Spleen (tissue), 11 donors: Measurements from ENCODE around the gene GUCY2F. TPM values are rescaled to one million over a fixed set of nuclear protein-coding genes. Genes with fewer than 3 reads are reported as not detected.

ENCODE experiments used
- DNase-seq: peaks from one replicate; pipeline ENCODE4 v3.0.0-alpha.2; 2020
- H3K27ac ChIP-seq, 8 donors: fragments of 200-600 bp; sonication (generic) in 7 of 8; 1 replicate in 4 of 8; 2 replicates in 4 of 8; pipeline versions ENCODE4 v1.5.0 to v1.8.0; 2016 to 2021; ENCODE audit warnings: inconsistent platforms in 4 of 8, mild to moderate bottlenecking in 4 of 8, moderate library complexity in 1 of 8
- H3K27me3 ChIP-seq, 7 donors: fragments of 200-600 bp; sonication (generic) in 6 of 7; replicated peaks in 1 of 7; 1 replicate in 4 of 7; 2 replicates in 3 of 7; pipeline versions ENCODE4 v1.5.0 to v1.8.0; 2016 to 2021; ENCODE audit warnings: inconsistent platforms in 3 of 7, mild to moderate bottlenecking in 1 of 7
- H3K36me3 ChIP-seq, 6 donors: fragments of 200-600 bp; sonication (generic) in 5 of 6; 1 replicate in 4 of 6; 2 replicates in 2 of 6; pipeline versions ENCODE4 v1.5.0 to v1.8.0; 2016 to 2021; ENCODE audit warnings: inconsistent platforms in 2 of 6
- H3K4me1 ChIP-seq, 6 donors: fragments of 200-600 bp; sonication (generic) in 5 of 6; 1 replicate in 3 of 6; 2 replicates in 3 of 6; pipeline versions ENCODE4 v1.5.0 to v1.8.0; 2016 to 2021; ENCODE audit warnings: inconsistent platforms in 3 of 6
- H3K4me3 ChIP-seq, 8 donors: fragments of 200-600 bp; sonication (generic) in 7 of 8; 1 replicate in 4 of 8; 2 replicates in 4 of 8; pipeline versions ENCODE4 v1.5.0 to v1.8.0; 2016 to 2021; ENCODE audit warnings: inconsistent platforms in 4 of 8, mild to moderate bottlenecking in 4 of 8, moderate library complexity in 2 of 8
- H3K9me3 ChIP-seq, 8 donors: fragments of 200-600 bp; sonication (generic) in 7 of 8; 1 replicate in 4 of 8; 2 replicates in 4 of 8; pipeline versions ENCODE4 v1.5.0 to v1.8.0; 2016 to 2021; ENCODE audit warnings: inconsistent platforms in 4 of 8
- POLR2A ChIP-seq, 3 donors: fragments of 450-650 bp; IDR thresholded peaks; one replicate each; pipeline ENCODE4 v1.5.1; 2017; ENCODE audit warnings: antibody characterized with exemption in 3 of 3, mild to moderate bottlenecking in 1 of 3
- POLR2AphosphoS5 ChIP-seq, 3 donors: sonication (generic); formaldehyde crosslinking; IDR thresholded peaks; one replicate each; pipeline ENCODE4 v1.5.1; 2017; ENCODE audit warnings: antibody characterized with exemption in 3 of 3
- WGBS, 5 donors: extraction: QIAGEN DNeasy Blood & Tissue Kit in 3 of 5; methylation state at CpG; one replicate each; pipeline versions ENCODE4 v1.1.5 to v1.1.7; 2013 to 2018; 5-methylcytosine and 5-hydroxymethylcytosine counted together
- intact Hi-C: fragments of 100-400 bp; cut with DNase I; formaldehyde crosslinking; loops from one replicate; pipeline ENCODE4 v1.15.0; 2023; ENCODE audit warnings: low total_unique reads
- polyA plus RNA-seq, 3 donors: library from polyadenylated mRNA; stranded (reverse); fragments of 200-250 nt; gene quantifications; one replicate each; pipeline ENCODE4 v1.2.1, GENCODE V29; 2013
- total RNA-seq, 7 donors: library from RNA; depleted of rRNA in 3 of 7; stranded (reverse); fragments of >200 nt in 3 of 7; fragmentation: NEBNext Ultra II Directional in 4 of 7; extraction: Animal tissue kit (Norgen Biotek cat#: 25700) in 4 of 7; gene quantifications; one replicate each; pipeline versions ENCODE4 v1.1.0 to v1.2.1, GENCODE V29; 2016 to 2021
- TF ChIP-seq, protein P1 (sequence below), 11 experiments: fragments of 200-600 bp in 7 of 11; fragments of 450-650 bp in 4 of 11; sonication (generic) in 4 of 11; IDR thresholded peaks in 8 of 11; conservative IDR thresholded peaks in 3 of 11; 1 replicate in 7 of 11; 2 replicates in 4 of 11; pipeline versions ENCODE4 v1.4.0 to v1.8.0; 2016 to 2021; ENCODE audit warnings: antibody characterized with exemption in 11 of 11, inconsistent platforms in 4 of 11, mild to moderate bottlenecking in 1 of 11
- donor health status: healthy with polysubstance abuse.
- donor health status: DM: no; HTN: no; CAD: no; lungs with moderate emphysema.
- donor health status: DM: no; HTN: no; CAD: no.
- donor health status: Bipolar disorder and iron deficiency.
- donor health status: healthy.
- donor health status: DM: no; HTN: no; CAD: no.
- donor health status: DM: yes; HTN: yes; CAD: no.

The GUCY2F gene
- total and polyA plus RNA-seq, 10 donors: 0.09 to 0.59 TPM; not detected in 8

- H3K36me3 ChIP-seq: no peaks in the 10 kb centered on the region
- peaks cover 0 to 7% (median 0%) of the 10 kb centered on the region in 7 donors for H3K27me3 ChIP-seq
- no peak overlapping the region for H3K27ac ChIP-seq
- H3K4me3 ChIP-seq: no peak overlapping the region
- DNase-seq: no peak
- intact Hi-C loops: no loop called here
- no peak for TF ChIP-seq POLR2AphosphoS5 (IDR thresholded peaks at IDR 0.05)
- no peak for TF ChIP-seq POLR2A (IDR thresholded peaks at IDR 0.05)
- 25 to 48% (median 36%) methylated on average over 1 of the region's 1 CpG for WGBS, 5 donors
- no peaks in the 10 kb centered on the region for H3K4me1 ChIP-seq
- no peaks in the 10 kb centered on the region for H3K9me3 ChIP-seq
Observed at GRCh38 chrX:109378281-109378680, 103.6 kb downstream of the GUCY2F start.

DNA sequence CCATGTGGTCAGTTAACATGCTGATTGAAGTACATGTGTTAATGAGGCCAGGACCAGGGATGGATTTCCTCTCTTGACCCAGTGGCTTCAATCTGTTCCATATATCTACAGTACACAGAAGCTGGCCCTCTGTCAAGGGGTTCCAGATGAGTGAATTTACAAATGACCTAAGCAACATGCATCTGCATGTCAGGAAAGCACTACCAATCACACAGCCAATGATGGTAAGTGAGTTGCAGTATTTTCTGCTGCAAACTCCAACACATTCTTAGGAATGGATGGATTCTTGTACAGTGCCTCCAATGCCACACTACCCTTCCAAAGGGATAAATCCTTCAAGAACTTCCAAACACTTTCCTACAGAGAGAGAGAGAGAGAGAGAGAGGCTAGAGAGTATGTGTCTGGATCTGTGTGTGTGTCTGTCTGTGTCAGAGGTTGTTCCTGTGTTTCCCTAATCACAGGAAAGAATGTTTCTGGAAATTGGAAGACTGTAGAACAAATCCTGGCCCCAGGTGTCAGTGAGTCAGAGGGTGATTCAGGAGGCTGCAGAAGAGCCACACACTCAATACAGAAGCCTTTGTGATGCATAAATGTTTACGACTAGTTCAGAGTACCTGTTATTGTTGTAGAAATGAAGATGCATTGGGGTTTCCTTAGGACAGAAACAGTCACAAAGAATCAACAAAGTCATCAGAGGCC is 107.5 kb downstream of the GUCY2F start:
- DNase-seq: no peak
- Histone ChIP-seq H3K27me3 (peaks cover 0 to 7% (median 0%) of the 10 kb centered on the region in 7 donors), H3K27ac (no peak overlapping the region), H3K4me1 (no peaks in the 10 kb centered on the region), H3K36me3 (no peaks in the 10 kb centered on the region), H3K9me3 (no peaks in the 10 kb centered on the region), H3K4me3 (no peak overlapping the region)
- intact Hi-C loops: no loop called here
- 77 to 97% (median 87%) methylated on average over 1 of the region's 1 CpG for WGBS, 5 donors
- TF ChIP-seq, protein P1, sequence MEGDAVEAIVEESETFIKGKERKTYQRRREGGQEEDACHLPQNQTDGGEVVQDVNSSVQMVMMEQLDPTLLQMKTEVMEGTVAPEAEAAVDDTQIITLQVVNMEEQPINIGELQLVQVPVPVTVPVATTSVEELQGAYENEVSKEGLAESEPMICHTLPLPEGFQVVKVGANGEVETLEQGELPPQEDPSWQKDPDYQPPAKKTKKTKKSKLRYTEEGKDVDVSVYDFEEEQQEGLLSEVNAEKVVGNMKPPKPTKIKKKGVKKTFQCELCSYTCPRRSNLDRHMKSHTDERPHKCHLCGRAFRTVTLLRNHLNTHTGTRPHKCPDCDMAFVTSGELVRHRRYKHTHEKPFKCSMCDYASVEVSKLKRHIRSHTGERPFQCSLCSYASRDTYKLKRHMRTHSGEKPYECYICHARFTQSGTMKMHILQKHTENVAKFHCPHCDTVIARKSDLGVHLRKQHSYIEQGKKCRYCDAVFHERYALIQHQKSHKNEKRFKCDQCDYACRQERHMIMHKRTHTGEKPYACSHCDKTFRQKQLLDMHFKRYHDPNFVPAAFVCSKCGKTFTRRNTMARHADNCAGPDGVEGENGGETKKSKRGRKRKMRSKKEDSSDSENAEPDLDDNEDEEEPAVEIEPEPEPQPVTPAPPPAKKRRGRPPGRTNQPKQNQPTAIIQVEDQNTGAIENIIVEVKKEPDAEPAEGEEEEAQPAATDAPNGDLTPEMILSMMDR (IDR thresholded peaks at IDR 0.05 in 8 of 11, conservative IDR thresholded peaks at IDR 0.05 in 3 of 11): no peak
- TF ChIP-seq POLR2A (IDR thresholded peaks at IDR 0.05): no peak
- no peak for TF ChIP-seq POLR2AphosphoS5 (IDR thresholded peaks at IDR 0.05)

- Histone ChIP-seq H3K36me3 (no peaks in the 10 kb centered on the region), H3K4me3 (no peak overlapping the region), H3K4me1 (no peaks in the 10 kb centered on the region), H3K27me3 (peaks cover 0 to 7% (median 0%) of the 10 kb centered on the region in 7 donors), H3K9me3 (no peaks in the 10 kb centered on the region), H3K27ac (no peak overlapping the region)
- TF ChIP-seq POLR2A (IDR thresholded peaks at IDR 0.05): no peak
- TF ChIP-seq, protein P1 (IDR thresholded peaks at IDR 0.05 in 8 of 11, conservative IDR thresholded peaks at IDR 0.05 in 3 of 11): no peak
- intact Hi-C loops: no loop called here
- 41 to 62% (median 50%) methylated on average over 2 of the region's 2 CpGs for WGBS, 5 donors
- no peak for DNase-seq
Observed at GRCh38 chrX:109373468-109373867, 108.4 kb downstream of the GUCY2F start.

DNA sequence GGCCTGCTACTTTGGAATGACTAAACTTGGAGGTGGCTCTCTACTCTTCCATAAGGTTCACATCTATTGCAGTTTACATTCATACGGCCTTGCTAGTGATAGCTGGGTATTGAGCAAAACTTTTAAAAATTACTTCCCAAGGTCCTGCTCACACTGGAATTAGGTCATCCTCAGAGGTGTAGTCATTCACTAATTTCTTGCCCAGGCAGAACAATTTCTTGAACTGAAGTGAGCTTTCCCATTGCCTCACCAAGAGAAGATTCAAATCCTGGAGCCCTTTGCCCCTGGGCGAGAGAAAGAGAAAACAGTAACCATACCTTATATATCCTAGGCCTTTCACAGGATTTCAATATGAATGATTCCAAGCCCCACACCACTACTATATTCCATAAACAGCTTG is 109.2 kb downstream of the GUCY2F start:
- WGBS, 5 donors: 70 to 85% (median 82%) methylated on average over 2 of the region's 2 CpGs
- no peaks in the 10 kb centered on the region for H3K36me3 ChIP-seq
- H3K4me1 ChIP-seq: no peaks in the 10 kb centered on the region
- TF ChIP-seq, protein P1 (IDR thresholded peaks at IDR 0.05 in 8 of 11, conservative IDR thresholded peaks at IDR 0.05 in 3 of 11): no peak
- no peak for TF ChIP-seq POLR2A (IDR thresholded peaks at IDR 0.05)
- TF ChIP-seq POLR2AphosphoS5 (IDR thresholded peaks at IDR 0.05): no peak
- no peak overlapping the region for H3K4me3 ChIP-seq
- no peak overlapping the region for H3K27ac ChIP-seq
- peaks cover 0 to 7% (median 0%) of the 10 kb centered on the region in 7 donors for H3K27me3 ChIP-seq
- no peak for DNase-seq
- intact Hi-C loops: no loop called here
- no peaks in the 10 kb centered on the region for H3K9me3 ChIP-seq
